ENCODE results near the gene MEA1.

The MEA1 gene

DNA sequence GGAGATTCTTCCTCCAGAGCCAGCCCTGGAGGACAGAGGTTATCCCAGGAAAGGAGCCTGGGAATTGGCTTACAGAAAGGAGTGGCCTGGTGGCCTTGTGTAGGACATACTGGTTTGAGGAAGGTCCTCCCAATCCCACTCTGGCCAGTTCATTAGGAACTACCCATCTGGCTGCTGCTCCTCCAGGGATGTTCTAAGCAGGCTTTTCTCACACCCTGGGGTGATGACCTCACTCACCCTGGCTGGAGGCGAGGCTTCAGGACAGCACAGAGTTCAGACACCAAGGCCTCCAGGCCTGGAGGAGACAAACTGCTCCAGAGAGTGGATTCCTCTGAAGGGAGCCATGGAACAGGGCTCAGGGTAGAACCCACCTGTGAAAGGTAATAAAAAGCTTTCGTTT lies 44.3 kb downstream of the MEA1 start:
- no peak for DNase-seq

DNA sequence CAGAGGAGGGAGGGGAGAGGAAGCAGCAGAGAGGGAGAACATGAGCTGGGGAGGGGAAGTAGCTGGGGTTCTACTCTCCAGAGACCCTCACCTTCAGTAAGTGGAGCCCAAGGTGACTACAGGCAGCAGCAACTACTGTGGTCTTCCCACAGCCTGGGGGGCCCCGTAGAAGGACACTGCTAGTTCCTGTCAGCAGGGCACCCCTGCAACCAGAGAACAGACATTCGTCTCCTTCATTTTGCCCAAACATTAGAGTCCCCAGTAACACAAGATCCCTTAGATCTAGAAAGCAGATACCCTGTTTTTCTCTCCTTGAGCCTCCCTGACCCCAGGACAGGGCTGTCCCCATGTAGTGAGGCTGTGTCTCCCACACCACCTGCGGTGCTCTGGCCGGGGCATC lies 45.0 kb downstream of the MEA1 start:
- no peak for DNase-seq

DNA sequence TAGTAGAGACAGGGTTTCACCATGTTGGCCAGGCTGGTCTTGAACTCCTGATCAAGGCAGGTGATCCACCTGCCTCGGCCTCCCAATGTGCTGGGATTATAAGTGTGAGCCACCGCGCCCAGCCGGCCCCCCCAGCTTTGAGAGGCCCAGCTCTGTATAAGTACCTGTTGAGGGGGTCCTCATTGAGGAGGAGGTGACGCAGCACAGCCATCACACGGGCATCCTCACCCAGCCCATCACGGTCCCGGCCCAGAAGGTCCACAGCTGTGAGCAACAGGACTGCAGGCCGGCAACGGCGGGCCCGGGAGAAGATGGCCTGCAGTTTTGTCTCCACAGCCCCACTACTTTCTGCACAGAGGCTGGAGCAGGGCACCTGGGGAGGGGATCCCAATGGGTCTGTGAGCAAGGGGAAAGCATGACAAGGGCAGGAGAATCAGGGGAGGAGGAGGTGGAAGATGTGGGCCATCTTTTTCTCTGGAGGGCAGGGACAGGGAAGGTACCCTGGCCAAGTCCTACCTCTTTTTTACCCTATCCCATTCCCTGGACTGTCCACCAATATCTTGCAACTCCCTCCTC lies 45.5 kb downstream of the MEA1 start:
- DNase-seq = no peak

DNA sequence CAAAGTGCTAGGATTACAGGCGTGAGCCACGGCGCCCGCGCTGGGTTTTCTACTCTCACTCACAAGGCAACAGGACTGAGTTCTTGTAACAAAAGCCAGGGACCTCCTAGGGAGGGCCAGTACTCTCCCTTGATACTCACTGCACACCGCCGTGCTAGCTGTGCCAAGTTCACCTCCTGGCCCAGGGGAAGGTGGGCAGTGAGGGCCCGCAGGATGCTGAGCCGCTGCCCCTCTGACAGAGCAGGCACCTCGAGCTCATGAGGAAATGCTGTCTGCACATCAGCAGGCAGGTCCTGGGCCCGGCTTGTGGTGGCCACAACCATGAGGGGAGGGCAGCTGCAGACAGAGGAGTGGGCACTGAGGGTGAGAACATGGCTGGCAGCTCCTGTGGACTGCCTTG lies 46.5 kb downstream of the MEA1 start:
- no peak for DNase-seq

DNA sequence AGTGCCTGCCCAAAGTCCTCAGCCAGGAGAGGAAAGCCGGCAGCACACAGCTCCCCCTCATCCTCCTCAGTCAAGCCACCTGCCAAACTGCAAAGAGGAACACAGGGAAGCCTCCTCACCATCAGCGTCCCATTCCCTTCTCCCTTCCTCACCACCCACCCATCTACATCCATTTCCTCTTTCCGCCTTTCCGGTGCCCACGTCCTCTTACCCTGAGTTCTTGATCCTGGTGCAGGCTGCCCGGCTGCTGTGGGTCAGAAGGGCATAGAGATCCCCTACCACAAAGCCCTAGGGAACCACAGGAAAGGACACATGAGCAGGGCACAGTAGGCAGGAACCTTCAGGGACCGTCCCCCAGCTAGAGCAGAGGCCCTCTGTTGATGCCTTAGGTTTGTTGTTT lies 47.2 kb downstream of the MEA1 start:
- DNase-seq = no peak

DNA sequence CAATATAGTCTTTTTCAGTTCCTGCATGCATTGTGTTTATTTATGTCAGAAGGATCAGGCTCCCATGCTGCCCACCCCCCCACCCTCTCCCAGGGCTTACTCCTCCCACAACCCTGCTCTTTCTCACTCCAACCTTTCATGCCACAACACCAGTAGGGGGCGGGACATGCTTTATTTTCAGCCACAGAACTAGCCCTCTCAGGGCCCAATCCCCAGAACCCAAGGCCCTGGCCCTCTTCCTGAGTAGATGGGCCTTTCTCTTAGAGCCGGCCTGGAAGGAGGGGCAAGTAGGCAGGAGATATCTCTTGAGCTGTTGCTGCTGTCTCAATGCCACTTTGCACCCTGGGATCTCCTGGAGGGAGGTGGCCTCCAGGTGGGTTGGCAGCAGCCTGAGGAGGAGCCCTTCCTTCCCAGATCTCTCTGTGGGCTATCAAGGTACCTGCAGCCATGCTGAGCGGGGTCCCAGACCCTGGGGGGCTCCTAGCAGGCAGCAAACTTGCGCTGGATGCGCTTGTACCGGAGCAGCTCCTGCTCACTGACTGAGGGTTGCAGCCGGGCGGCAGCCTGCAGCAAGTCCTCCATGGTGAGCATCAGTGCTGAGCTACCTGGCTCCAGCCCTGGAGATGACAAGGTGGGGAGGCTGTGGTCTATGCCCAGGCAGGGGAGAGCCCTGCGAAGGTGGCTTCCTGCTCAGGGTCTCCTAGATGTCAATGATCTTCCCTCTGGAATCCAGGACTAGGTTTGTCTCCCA lies 49.7 kb downstream of the MEA1 start:
- DNase-seq = no peak

DNA sequence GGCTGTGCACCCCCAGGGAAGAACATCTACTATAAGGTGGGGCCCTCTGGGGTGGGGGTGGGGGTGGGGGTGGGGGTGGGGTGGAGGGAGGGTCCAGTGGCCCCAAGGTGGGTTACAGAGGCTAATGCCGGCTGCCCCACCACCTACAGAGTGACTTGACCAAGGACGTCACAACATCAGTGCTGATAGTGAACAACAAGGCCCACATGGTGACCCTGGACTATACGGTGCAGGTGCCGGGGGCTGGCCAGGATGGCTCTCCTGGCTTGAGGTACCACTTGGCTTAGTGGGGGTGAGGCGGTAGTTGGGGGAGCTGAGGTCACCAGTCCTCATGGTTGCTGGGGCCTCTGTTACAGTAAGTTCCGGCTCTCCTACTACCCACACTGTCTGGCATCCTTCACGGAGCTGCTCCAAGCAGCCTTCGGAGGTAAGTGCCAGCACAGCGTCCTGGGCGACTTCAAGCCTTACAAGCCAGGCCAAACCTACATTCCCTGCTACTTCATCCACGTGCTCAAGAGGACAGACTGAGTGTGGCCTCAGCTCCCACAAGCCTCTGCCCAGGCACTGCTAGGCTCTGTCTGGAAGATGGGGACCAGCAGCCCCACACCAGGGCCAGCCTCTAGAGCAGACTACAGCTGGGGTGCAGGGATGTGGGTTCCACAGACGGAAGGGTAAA lies 50.4 kb downstream of the MEA1 start:
- no peak for DNase-seq

DNA sequence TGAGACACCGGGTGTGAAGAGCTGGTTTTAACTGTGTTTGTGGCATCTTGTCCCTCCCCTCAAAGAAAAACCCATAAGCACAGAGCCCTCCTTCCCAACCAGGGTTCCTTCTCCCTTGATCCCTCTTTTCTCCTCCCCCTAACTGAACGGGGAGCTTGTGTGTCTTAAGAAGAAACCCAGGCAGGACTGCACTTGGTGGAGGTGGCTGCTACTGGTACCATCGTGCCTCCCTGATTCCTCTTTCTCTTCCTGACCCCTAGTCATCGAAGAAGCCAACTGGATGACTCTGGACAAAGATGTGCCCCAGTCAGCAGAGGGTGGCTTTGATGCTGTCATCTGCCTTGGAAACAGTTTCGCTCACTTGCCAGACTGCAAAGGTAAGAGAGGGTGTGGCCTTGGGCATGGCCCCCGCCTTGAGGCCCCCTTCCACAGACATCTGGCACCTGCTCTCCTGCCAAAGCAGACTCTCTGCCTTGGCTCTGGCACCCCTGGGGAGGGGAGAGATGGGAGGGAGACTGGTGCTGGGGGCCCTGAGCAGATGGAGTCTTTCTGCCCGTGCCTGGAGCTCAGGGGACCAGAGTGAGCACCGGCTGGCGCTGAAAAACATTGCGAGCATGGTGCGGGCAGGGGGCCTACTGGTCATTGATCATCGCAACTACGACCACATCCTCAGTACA lies 51.1 kb downstream of the MEA1 start:
- DNase-seq = no peak

DNA sequence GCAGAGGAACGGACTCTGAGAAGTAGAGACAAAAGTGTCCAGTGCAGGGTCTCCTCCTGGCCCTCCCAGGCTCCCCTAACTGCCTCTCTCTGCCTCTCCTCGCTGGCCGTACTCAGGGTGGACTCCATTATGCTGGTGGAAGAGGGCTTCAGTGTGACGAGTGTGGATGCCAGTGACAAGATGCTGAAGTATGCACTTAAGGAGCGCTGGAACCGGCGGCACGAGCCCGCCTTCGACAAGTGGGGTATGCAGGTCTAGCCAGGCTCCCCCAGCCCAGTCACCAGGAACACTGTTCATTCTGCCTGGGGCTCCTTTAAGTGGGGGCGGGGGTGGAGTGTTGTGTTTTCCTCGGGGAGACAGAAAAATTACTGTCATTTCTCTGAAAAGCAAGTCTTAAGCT lies 51.6 kb downstream of the MEA1 start:
- DNase-seq = no peak

Measured in kidney glomerular epithelial cell (primary cell).